Measurements from ENCODE around the gene TMA7B. TPM values are rescaled to one million over a fixed set of nuclear protein-coding genes. Genes with fewer than 3 reads are reported as not detected.

The TMA7B gene
- total and polyA plus RNA-seq, 10 of the 15 experiments (the other 5 are each of a cell fraction or from before 2014, with no cell fraction given): 0.33 to 2.9 (median 1.8) TPM

GRCh38 chr22:40008726-40009291 lies 48.6 kb downstream of the TMA7B start:
- DNase-seq (ENCODE audit: low read depth, low spot score) (no peak), FAIRE-seq (no peak), ATAC-seq (no peak)
- Histone ChIP-seq H3K9me3 (replicated peaks; ENCODE audit: control insufficient read depth, insufficient read depth, low read length) (no peaks in the 10 kb centered on the region), H3K4me2 (ENCODE audit: control insufficient read depth, insufficient read depth) (no peak overlapping the region), H4K20me1 (ENCODE audit: control insufficient read depth, insufficient read depth) (no peaks in the 10 kb centered on the region), H3K27me3 (replicated peaks in 1 of 2; ENCODE audit: control insufficient read depth in 2 of 2, insufficient read depth in 2 of 2, low read length in 1 of 2) (peaks cover 4 to 11% of the 10 kb centered on the region in 2 experiments), H3K79me2 (ENCODE audit: control insufficient read depth, insufficient read depth, low read length) (no peaks in the 10 kb centered on the region), H3K27ac (ENCODE audit: control insufficient read depth, insufficient read depth) (no peak overlapping the region), H3K4me1 (ENCODE audit: control insufficient read depth, insufficient read depth, low read length) (no peaks in the 10 kb centered on the region), H3K9ac (ENCODE audit: control insufficient read depth, insufficient read depth, low read length) (no peak overlapping the region), H2AFZ (ENCODE audit: control insufficient read depth, low read depth, low read length) (no peak overlapping the region), H3K36me3 (ENCODE audit: control insufficient read depth in 2 of 2, insufficient read depth in 2 of 2, low read length in 1 of 2) (no peaks in the 10 kb centered on the region), H3K4me3 (no peak overlapping the region)
- intact Hi-C loops (cut with micrococcal nuclease; ENCODE audit: unreplicated experiment): no loop called here
- SMC1A ChIA-PET (ENCODE audit: uncharacterized antibody, unreplicated experiment): no interaction called here
- CTCF ChIA-PET: interaction anchor here (3.1 kb wide), 1 partner anchor 15 kb away, joined by 15 read pairs; no protein-coding TSS in a partner anchor
- BruUV-seq (replicated peaks): no TSS peak
- in situ Hi-C loops (cut with MboI): no loop called here
- WGBS (ENCODE audit: insufficient coverage, insufficient replicate concordance, low lambda C conversion rate, missing lambda C conversion rate): 32% methylated on average over 10 of the region's 10 CpGs
- RAD21 ChIA-PET (ENCODE audit: unreplicated experiment): no interaction called here
- POLR2A ChIA-PET: no interaction called here
- no peak for TF ChIP-seq MXI1 (IDR thresholded peaks at IDR 0.05; ENCODE audit: low read depth, low read length)
- no peak for TF ChIP-seq ZNF384 (IDR thresholded peaks at IDR 0.05; ENCODE audit: borderline replicate concordance, low read depth, low read length)
- no peak for TF ChIP-seq ZNF687 (IDR thresholded peaks at IDR 0.05)
- no peak for TF ChIP-seq SPI1 (IDR thresholded peaks at IDR 0.05; ENCODE audit: borderline replicate concordance, insufficient read depth, low read depth, low read length)
- TF ChIP-seq E2F4 (IDR thresholded peaks at IDR 0.05; ENCODE audit: low read depth, low read length): no peak
- TF ChIP-seq ZNF207 (IDR thresholded peaks at IDR 0.05; ENCODE audit: borderline replicate concordance): no peak
- TF ChIP-seq PAX5 (IDR thresholded peaks at IDR 0.05; ENCODE audit: borderline replicate concordance, low read depth, low read length): no peak
- TF ChIP-seq CUX1 (IDR thresholded peaks at IDR 0.05; ENCODE audit: insufficient replicate concordance, low read depth, low read length): no peak
- no peak for TF ChIP-seq SP1 (IDR thresholded peaks at IDR 0.05; ENCODE audit: low read depth, low read length)
- TF ChIP-seq SREBF1 (IDR thresholded peaks at IDR 0.05; ENCODE audit: low read length): no peak
- TF ChIP-seq TCF7 (IDR thresholded peaks at IDR 0.05; ENCODE audit: borderline replicate concordance): no peak
- TF ChIP-seq POLR2AphosphoS2 (IDR thresholded peaks at IDR 0.05; ENCODE audit: low read depth, low read length): no peak
- TF ChIP-seq SMARCA5 (IDR thresholded peaks at IDR 0.05): no peak
- no peak for TF ChIP-seq ATF7 (IDR thresholded peaks at IDR 0.05; ENCODE audit: low read depth)
- no peak for TF ChIP-seq KAT2A (conservative IDR thresholded peaks at IDR 0.05; ENCODE audit: control insufficient read depth, low read depth, low read length)

All from GM12878 (cell line).